ENCODE measurements around the gene MFN2.
"Not testable (repeated sequence)": the region's sequence is repeated elsewhere in the genome, so short reads cannot be mapped to it uniquely, and the experiment has no call there.

The MFN2 gene

DNA sequence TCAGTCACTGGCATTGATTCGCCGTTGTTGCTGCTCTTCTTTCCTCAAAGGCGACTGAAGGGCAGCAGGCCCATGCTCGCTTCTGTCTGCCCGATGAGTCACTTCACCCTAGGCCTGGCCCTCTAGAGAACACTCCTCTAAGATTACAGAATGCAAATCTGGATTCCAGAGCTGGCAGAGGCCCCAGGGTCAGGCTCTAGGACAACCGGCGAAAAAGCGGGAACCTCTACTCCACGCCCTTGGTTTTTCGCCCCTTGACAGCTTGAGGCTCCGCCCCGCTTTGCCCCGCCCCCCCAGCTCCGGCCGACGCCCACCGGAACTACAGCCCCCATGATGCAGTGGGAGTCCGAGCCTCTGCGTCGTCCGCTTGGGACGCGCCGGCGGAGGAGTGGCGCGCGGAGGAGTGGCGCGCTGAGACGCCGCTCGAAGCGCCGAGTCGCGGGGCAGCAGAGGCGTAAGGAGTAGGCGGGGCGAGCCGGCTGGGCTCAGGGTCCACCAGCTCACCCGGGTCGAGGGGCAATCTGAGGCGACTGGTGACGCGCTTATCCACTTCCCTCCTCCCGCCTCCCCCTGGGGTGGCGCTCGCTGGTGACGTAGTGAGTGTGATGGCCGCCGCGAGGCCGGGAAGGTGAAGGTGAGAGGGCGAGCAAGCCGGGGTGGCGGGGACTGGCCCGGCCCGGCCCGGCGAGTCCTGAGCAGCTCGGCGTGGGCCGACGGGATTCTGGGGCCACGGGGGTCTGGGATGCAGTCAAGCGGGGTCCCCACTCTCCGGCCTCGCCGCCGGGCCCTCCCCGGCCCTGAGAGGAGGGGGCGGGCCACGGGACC lies at the start of gene MFN2:
Gene MFN2, plus strand, starts transcription at position 594 of the 825 bp plus-strand sequence. CDS start 8,725 bp downstream, outside the sequence.
- in situ Hi-C loops (cut with MboI; ENCODE audit: low sequenced_read_pairs), result no loop called here

DNA sequence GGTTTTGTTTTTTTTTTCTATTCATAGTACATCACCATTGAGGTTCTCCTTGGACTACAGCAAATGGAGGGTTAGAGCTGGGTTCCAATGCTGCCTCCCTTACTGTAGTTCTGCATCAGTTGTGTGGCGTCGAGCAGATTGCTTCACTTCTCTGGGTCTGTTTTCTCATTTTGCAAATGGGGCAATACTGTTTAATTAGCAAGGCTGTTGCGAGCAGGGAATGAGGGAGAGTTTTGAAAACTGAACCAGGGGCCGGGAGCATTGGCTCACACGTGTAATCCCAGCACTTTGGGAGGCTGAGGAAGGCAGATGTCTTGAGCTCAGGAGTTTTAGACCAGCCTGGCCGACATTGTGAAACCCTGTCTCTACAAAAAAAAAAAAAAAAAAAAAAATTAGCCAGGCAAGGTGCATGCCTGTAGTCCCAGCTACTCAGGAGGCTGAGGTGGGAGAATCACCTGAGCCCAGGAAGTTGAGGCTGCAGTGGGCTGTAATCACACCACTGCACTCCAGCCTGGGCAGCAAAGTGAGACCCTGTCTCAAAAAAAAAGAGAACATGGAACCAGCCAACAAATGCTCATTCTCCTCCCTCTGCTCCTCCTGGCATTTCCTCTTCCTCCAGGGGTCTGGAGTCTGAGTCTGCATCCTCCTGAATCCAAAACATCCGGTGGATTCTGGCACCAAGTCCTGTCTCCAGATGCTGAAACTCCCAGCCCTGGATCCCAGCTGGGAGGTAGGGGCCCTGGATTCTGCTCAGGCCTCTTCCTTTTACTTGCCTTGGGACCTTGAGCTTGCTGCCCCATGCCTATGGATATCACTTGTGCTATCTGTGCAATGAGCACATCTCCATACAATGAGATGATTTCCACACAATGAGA lies 49.4 kb upstream of the MFN2 start:
- in situ Hi-C loops (cut with MboI; ENCODE audit: low sequenced_read_pairs), result no loop called here

DNA sequence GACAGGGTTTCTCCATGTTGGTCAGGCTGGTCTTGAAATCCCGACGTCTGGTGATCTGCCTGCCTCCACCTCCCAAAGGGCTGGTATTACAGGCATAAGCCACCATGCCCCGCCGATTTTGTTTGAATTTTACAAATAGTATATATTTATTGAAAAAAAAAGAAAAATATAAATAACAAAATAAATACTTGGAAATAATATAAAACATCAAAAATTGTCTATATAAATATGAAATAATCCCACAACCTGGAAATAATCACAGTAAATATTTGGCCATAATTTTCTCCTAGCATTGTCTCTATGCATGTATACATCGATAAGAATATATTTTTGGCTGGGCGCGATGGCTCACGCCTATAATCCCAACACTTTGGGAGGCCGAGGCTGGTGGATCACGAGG lies 48.4 kb upstream of the MFN2 start:
- in situ Hi-C loops (cut with MboI; ENCODE audit: low sequenced_read_pairs), result no loop called here

DNA sequence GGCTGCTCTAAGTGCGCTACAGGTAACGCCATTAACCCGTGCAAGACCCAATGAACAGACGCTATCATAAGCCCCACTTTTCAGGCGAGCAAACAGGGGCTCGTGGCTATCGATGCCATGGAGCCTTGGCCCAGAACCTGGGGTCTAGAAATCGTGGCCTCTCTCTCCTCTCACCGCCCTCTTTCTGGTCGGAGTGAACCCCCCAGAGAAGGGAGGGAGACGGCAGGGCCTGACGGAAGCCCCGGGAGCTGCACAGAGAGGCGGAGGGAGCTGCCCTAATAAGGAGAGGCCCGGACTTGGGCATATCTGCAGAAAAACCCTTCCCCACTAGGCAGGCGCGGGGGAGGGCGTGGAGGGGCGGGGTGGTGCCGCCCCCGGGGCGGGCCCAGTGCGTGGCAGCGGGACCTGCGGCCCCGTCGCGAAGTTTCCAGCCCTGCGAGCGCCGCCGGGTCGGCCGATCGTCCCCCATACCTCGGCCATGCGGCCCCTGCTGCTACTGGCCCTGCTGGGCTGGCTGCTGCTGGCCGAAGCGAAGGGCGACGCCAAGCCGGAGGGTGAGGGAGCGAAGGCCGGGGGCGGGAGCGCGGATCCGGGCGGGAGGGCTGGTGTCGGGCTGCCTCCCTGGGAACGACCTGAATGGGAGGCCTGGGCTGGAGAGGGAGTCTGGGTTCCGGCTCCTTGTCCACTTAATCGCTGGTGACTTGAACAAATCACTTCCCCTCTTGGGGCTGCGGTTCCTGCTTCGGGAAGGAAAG lies 45.8 kb upstream of the MFN2 start, which contains the start of gene PLOD1:
Gene PLOD1, plus strand, starts transcription at position 416 of the 755 bp plus-strand sequence. Its CDS starts 63 bp downstream, at position 479.
- in situ Hi-C loops (cut with MboI; ENCODE audit: low sequenced_read_pairs), result no loop called here

DNA sequence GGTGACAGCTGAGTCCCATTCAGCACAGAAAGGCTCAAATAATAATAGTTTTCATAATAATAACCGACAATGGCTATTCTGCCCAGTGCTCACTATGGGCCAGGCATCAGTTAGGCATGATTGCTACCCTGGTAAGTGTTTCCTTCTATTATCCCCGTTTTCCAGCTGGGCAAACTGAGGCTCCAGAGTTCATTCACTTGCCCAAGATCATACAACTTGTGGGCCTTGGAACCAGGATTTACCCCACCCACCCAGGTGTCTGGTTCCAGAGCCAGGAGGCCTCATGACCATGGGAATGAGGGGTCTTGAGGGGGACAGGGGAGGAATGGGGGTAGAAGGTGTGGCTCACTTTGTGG lies 45.2 kb upstream of the MFN2 start:
- in situ Hi-C loops (cut with MboI; ENCODE audit: low sequenced_read_pairs), result no loop called here

DNA sequence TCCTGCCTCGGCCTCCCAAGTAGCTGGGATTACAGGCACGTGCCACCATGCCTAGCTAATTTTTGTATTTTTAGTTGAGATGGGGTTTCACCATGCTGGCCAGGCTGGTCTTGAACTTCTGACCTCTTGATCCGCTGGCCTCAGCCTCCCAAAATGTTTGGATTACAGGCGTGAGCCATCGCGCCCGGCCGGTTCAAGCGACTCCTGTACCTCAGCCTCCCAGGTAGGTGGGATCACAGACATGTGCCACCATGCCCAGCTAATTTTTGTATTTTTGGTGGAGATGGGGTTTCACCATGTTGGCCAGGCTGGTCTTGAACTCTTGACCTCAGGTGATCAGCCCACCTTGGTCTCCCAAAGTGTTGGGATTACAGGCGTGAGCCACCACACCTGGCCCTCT lies 44.5 kb upstream of the MFN2 start:
- in situ Hi-C loops (cut with MboI; ENCODE audit: low sequenced_read_pairs), result not testable (repeated sequence)

DNA sequence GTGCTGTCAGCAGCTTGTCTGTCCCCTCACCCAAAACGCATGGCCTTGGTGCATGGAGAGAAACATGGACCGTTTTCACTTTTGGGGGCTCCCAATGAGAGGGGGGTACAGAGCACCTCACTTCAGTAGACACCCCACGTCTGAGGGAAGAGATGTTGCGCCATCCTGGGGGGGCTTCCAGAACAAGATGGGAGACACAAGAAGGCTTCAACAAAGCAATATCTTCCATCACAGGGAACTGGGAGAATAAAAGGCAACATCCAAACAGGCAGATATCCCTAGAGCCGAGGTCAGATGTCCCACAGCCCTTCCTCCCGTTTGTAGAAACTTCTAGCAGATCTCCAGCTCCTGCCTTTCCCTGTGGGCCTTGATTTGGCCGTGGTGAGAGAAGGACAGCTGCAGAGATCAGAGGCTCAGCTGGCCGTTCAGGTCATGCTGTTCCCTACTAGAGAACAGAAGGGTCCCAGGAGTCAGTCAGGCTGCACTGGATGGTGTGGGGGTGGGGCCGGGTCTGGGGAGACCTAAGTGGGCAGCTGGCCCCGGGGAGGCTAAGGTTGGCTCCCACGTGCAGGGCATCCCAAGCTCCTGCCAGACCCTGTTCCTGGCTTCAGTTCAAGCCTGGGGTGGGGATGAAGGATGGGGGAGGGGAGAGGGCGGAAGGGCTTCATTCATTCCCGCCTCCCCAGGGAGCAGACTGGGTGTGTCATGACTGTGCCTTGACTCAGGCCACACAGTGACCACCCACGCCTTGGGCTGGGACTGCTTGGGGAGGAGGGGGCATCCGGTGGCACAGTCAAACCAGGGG lies 41.3 kb upstream of the MFN2 start:
- in situ Hi-C loops (cut with MboI; ENCODE audit: low sequenced_read_pairs), result no loop called here

DNA sequence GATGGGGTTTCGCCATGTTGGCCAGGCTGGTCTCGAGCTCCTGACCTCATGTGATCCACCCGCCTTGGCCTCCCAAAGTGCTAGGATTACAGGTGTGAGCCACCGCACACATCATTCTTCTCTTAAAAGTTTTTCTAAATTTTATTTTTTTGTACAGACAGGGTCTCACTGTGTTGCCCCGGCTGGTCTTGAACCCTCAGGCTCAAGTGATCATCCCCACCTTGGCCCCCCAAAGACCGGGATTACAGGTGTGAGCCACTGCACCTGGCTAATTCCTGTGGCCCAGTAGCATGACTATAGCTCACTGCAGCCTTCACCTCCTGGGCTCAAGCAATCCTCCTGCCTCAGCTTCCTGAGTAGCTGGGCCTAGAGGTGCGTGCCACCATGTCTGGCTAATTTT lies 40.5 kb upstream of the MFN2 start:
- in situ Hi-C loops (cut with MboI; ENCODE audit: low sequenced_read_pairs), result not testable (repeated sequence)

GRCh38 chr1:11940260-11940921 lies 39.9 kb upstream of the MFN2 start:
- in situ Hi-C loops (cut with MboI; ENCODE audit: low sequenced_read_pairs), result no loop called here

- in situ Hi-C loops (cut with MboI; ENCODE audit: low sequenced_read_pairs), result no loop called here
These were observed 38.0 kb upstream of the MFN2 start for GRCh38 chr1:11942280-11942679.

DNA sequence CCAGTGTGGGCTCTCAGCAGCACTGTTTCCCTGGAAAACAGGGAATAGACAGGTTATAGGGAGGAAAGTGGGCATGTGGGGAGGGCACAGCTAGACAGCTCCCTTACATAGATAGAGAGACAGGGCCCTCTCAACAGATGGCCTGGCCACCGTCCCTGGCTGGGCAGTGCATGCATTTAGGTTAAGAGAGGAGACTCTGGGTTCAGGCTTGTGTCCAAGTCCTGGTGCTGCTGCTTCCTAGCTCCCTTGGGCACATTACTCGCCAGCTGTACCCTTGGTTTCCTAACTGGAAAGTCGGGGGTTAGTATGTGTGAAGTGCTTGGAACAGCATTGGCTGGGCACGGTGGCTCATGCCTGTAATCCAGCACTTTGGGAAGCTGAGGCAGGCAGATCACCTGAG lies 36.6 kb upstream of the MFN2 start:
- in situ Hi-C loops (cut with MboI; ENCODE audit: low sequenced_read_pairs), result no loop called here

DNA sequence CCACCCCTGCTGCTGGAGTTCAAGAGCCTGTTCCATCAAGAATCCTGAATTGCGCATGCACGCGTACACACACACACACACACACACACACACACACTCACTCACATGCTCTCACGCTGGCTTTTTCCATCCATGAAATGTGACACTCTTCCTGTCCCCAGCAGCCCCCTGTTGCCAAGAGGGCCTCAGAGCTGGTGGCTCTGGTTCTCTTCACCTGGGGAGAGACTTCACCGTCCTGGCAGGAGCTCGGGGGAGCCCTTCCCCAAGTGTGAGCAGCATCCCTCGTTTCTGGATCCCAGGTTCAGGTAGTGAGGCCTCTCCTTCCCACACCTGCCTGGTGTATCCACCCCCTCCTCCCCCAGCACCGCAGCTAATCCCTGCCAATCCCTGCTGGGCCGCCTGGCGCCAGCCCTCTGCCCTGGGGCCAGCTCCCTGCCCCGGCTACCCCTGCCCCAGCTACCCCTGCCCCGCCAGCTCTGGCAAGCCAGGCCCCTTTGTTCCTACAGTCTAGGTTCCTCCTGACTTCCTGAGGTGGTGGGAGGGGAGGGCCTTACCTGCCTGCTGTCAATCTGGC lies 35.8 kb upstream of the MFN2 start:
- in situ Hi-C loops (cut with MboI; ENCODE audit: low sequenced_read_pairs), result no loop called here

- in situ Hi-C loops (cut with MboI; ENCODE audit: low sequenced_read_pairs), result no loop called here
These were observed 33.6 kb upstream of the MFN2 start for GRCh38 chr1:11946647-11947046.

- in situ Hi-C loops (cut with MboI; ENCODE audit: low sequenced_read_pairs), result no loop called here
These were observed 31.3 kb upstream of the MFN2 start for GRCh38 chr1:11948822-11949458.

- in situ Hi-C loops (cut with MboI; ENCODE audit: low sequenced_read_pairs), result no loop called here
These were observed 28.3 kb upstream of the MFN2 start for GRCh38 chr1:11951901-11952300.

DNA sequence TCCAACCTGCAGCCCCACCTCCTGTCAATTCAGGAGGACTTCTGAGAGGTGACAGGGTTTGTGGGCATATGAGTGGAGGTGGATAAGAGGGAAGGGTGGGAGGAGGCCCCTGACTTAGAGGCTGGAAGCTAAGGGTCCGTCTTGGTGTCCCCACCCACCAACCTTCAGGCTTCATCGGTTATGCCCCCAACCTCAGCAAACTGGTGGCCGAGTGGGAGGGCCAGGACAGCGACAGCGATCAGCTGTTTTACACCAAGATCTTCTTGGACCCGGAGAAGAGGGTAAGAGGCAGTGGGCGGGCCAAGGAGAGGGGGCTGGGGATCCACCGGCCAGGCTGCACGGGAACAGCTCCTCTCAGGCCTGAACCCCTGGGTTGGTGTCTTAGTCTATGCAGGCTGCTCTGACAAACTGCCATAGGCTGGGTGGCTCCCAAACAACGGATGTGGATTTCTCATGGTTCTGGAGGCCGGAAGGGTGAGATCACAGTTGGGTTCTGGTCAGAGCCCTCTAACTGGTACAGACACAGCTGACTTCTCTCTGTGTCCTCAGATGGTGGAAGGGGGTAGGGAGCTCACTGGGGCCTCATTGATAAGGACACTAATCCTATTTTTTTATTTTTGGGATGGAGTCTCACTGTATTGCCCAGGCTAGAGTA lies 27.7 kb upstream of the MFN2 start:
- in situ Hi-C loops (cut with MboI; ENCODE audit: low sequenced_read_pairs), result no loop called here

DNA sequence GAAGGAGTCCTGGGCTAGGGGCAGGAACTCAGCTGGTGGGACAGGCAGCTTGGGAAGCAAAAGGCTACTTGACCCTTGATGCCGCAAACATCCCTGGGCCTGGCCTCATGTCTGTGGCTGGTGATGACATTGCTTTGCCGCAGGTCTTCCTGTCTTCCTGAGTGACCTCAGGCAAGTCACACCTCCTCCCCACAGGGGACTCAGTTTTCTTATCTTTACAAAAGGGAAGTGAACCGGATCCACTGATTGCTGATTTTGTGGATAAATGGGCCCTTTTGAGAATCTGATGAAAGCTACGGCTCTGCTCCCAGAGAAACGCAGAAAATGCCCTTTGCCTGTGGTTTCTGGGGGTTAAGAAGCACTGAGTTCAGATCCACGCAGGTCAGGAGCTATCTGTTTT lies 25.0 kb upstream of the MFN2 start:
- in situ Hi-C loops (cut with MboI; ENCODE audit: low sequenced_read_pairs), result no loop called here

GRCh38 chr1:11957398-11957797 lies 22.8 kb upstream of the MFN2 start:
- in situ Hi-C loops (cut with MboI; ENCODE audit: low sequenced_read_pairs), result no loop called here

DNA sequence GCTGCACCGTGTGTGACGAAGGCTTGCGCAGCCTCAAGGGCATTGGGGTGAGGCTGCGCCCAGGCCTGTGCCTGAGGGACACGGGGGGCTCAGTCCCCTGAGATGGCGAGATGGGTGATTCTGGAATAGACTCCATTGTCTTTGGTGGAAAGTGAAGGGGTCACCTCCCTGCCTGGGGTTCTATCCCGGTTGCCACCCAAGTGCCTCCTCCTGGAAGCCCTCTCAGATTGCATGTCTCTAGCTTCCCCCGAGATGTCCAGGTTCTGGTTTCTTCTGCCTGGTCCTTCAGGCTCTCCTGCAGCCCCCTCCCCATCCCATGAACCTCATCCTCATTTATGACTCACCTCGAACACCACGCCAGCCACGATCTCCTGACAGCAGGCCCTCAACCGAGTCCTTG lies 22.3 kb upstream of the MFN2 start:
- in situ Hi-C loops (cut with MboI; ENCODE audit: low sequenced_read_pairs), result no loop called here
